GM18502 (cell line): ENCODE measurements around the gene ME1.

Experiments used
- ATAC-seq: cut with Tn5 transposase; IDR thresholded peaks from one replicate; pipeline ENCODE4 v1.9.1; 2021; ENCODE audit warnings: mild to moderate bottlenecking; ENCODE audit not compliant: unreplicated experiment, poor library complexity

The ME1 gene

GRCh38 chr6:83433177-83433576, 2.3 kb upstream of the ME1 start:
- no peak for ATAC-seq

- ATAC-seq = no peak
These were observed 1.8 kb upstream of the ME1 start for GRCh38 chr6:83432636-83433035.

GRCh38 chr6:83431545-83432155, 799 bp upstream of the ME1 start:
- no peak for ATAC-seq

- peak; percentile 1 for ATAC-seq
These were observed 817 bp downstream of the ME1 start for GRCh38 chr6:83429857-83430610.

- no peak for ATAC-seq
These were observed 1.6 kb downstream of the ME1 start for GRCh38 chr6:83429269-83429668.

- no peak for ATAC-seq
These were observed 6.3 kb downstream of the ME1 start for GRCh38 chr6:83424392-83425018.

GRCh38 chr6:83417880-83418663, 12.8 kb downstream of the ME1 start:
- peak; percentile 85 for ATAC-seq

GRCh38 chr6:83413068-83413467, 17.8 kb downstream of the ME1 start:
- no peak for ATAC-seq

- no peak for ATAC-seq
These were observed 19.1 kb downstream of the ME1 start for GRCh38 chr6:83411731-83412130.

- no peak for ATAC-seq
These were observed 27.7 kb downstream of the ME1 start for GRCh38 chr6:83403191-83403590.

- ATAC-seq = no peak
These were observed 41.2 kb downstream of the ME1 start for GRCh38 chr6:83389606-83390005.

- ATAC-seq = no peak
These were observed 45.4 kb downstream of the ME1 start for GRCh38 chr6:83385473-83385872.

- no peak for ATAC-seq
These were observed 46.1 kb downstream of the ME1 start for GRCh38 chr6:83384751-83385150.

GRCh38 chr6:83381949-83382348, 48.9 kb downstream of the ME1 start:
- ATAC-seq = no peak

GRCh38 chr6:83378621-83379388, 52.0 kb downstream of the ME1 start:
- ATAC-seq = no peak

- no peak for ATAC-seq
These were observed 59.4 kb downstream of the ME1 start for GRCh38 chr6:83371423-83371822.

GRCh38 chr6:83370567-83370966, 60.3 kb downstream of the ME1 start:
- no peak for ATAC-seq

- no peak for ATAC-seq
These were observed 61.2 kb downstream of the ME1 start for GRCh38 chr6:83369692-83370091.

- no peak for ATAC-seq
These were observed 62.3 kb downstream of the ME1 start for GRCh38 chr6:83368577-83368976.

GRCh38 chr6:83367104-83367503, 63.7 kb downstream of the ME1 start:
- no peak for ATAC-seq
